Activated CD8-positive, alpha-beta memory T cell treated with anti-CD3 and anti-CD28 coated beads for 24 hours (primary cell): Measurements from ENCODE around the gene MGAT4B.

ENCODE experiments used
- DNase-seq: peaks from one replicate; pipeline ENCODE4 v3.0.0-alpha.2; 2020

Gene MGAT4B

GRCh38 chr5:179824745-179825112 lies 18.1 kb upstream of the MGAT4B start:
- no peak for DNase-seq

GRCh38 chr5:179823937-179824744 lies 17.5 kb upstream of the MGAT4B start:
- no peak for DNase-seq

- no peak for DNase-seq
These were observed 15.9 kb upstream of the MGAT4B start for GRCh38 chr5:179822444-179822990.

- no peak for DNase-seq
These were observed 15.4 kb upstream of the MGAT4B start for GRCh38 chr5:179822059-179822432.

GRCh38 chr5:179821298-179822058 lies 14.8 kb upstream of the MGAT4B start:
- DNase-seq = peak; percentile 92

- DNase-seq = peak; percentile 93
These were observed 14.0 kb upstream of the MGAT4B start, which contains the start of gene SQSTM1 for GRCh38 chr5:179820483-179821297. SQSTM1 (plus strand) TSS chr5:179820905; CDS start chr5:179820937, 32 bp downstream.

GRCh38 chr5:179820127-179820482 lies 13.4 kb upstream of the MGAT4B start:
- no peak for DNase-seq

- DNase-seq = peak; percentile 86
These were observed 12.8 kb upstream of the MGAT4B start for GRCh38 chr5:179819296-179820126.

- peak; percentile 91 for DNase-seq
These were observed 12.2 kb upstream of the MGAT4B start for GRCh38 chr5:179818746-179819295.

GRCh38 chr5:179817890-179818745 lies 11.5 kb upstream of the MGAT4B start:
- no peak for DNase-seq

- no peak for DNase-seq
These were observed 10.8 kb upstream of the MGAT4B start for GRCh38 chr5:179817470-179817840.

GRCh38 chr5:179816796-179817469 lies 10.3 kb upstream of the MGAT4B start:
- DNase-seq = no peak

- DNase-seq = no peak
These were observed 9.7 kb upstream of the MGAT4B start for GRCh38 chr5:179816401-179816795.

- DNase-seq = no peak
These were observed 9.0 kb upstream of the MGAT4B start for GRCh38 chr5:179815491-179816249.

GRCh38 chr5:179814090-179814489 lies 7.4 kb upstream of the MGAT4B start:
- no peak for DNase-seq

GRCh38 chr5:179812997-179813607 lies 6.4 kb upstream of the MGAT4B start:
- DNase-seq = no peak

GRCh38 chr5:179812135-179812825 lies 5.6 kb upstream of the MGAT4B start:
- DNase-seq = no peak

- DNase-seq = peak; percentile 74
These were observed 977 bp downstream of the MGAT4B start for GRCh38 chr5:179805529-179806249.
